Measurements from ENCODE around the gene MROH2A. TPM values are rescaled to one million over a fixed set of nuclear protein-coding genes. Genes with fewer than 3 reads are reported as not detected.

Gene MROH2A
- total and polyA plus RNA-seq, 9 of the 15 experiments (the other 6 are each of a cell fraction or from before 2014, with no cell fraction given), result 0.03 TPM; not detected in 8

DNA sequence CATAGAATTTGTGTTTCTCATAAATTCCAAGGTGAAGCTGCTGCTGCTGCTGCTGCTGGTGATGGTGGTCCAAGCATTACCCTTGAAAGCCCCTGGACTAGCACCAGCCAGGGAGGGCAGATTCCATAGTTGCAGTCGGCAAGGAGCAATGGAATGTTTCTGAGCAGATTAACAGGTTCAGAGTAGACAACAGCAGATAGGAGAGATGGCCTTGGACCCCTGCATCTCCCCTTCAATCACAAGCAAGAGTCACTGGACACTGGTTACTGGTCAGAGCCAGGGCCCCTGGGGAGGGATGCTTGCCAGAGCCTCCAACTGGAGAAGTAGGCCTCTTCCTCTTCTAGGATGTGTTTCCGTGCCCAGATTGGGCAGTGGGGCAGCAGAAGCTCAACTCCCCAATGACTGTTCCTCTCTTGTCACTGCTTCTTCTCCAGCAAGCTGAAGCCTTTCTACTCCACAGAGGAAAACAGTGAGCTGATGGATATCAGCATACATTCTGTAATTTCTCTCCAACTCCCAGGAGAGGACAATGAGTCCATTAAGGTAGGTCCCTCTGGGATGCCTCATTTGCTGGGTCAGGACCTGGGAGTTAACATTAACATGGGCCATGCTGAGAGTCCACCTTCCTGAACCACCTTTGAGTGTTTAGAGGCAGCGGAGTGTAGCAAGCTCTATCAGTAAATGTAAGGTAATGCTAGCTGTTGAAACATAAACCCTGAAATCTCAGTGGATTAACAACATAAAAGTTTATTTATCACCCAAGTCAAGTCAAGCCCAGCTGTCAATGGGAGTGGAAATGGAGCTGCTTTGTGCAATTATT lies 35.3 kb downstream of the MROH2A start:
- H3K4me3 ChIP-seq, result no peak overlapping the region
- ATAC-seq, result no peak

More for the DNA sequence above, 35.3 kb downstream of the MROH2A start:
- Histone ChIP-seq H3K4me2 (ENCODE audit: insufficient read depth, low read length) (no peak overlapping the region), H3K27me3 (ENCODE audit: control insufficient read depth in 2 of 2, insufficient read depth in 2 of 2, low read length in 2 of 2) (peaks cover 2 to 28% of the 10 kb centered on the region in 2 experiments; a peak in 3 of 5 replicates), H3K9me3 (replicated peaks; ENCODE audit: control insufficient read depth, insufficient read depth, low read depth, low read length) (no peaks in the 10 kb centered on the region), H3K9ac (ENCODE audit: insufficient read depth in 1 of 2, low read depth in 2 of 2, low read length in 2 of 2) (no peak overlapping the region), H3K27ac (ENCODE audit: extremely low read depth, low read depth, low read length) (no peak overlapping the region), H2AFZ (ENCODE audit: low read depth, low read length) (no peak overlapping the region), H3K36me3 (ENCODE audit: control insufficient read depth, insufficient read depth, low read length) (no peaks in the 10 kb centered on the region), H3K4me1 (replicated peaks in 1 of 2; ENCODE audit: control insufficient read depth in 2 of 2, insufficient read depth in 2 of 2, low read length in 2 of 2) (no peaks in the 10 kb centered on the region; a peak in 1 of 5 replicates), H3K9me1 (ENCODE audit: control insufficient read depth, insufficient read depth, low read length) (no peaks in the 10 kb centered on the region), H3K79me2 (ENCODE audit: control insufficient read depth, insufficient read depth, low read length) (no peaks in the 10 kb centered on the region), H4K20me1 (replicated peaks; ENCODE audit: control insufficient read depth, insufficient read depth, low read length) (no peaks in the 10 kb centered on the region)
- in situ Hi-C loops (cut with MboI), result no loop called here
- FAIRE-seq (no peak), DNase-seq (ENCODE audit: extremely low read depth in 1 of 4, low spot score in 3 of 4) (no peak)
- ChIA-PET POLR2A (interaction anchor here (0.6 to 0.8 kb wide), 2 partner anchors 10 to 167 kb away, joined by 3 to 4 read pairs; no protein-coding TSS in a partner anchor), CTCF (ENCODE audit: low intra/inter-chr PET ratio) (no interaction called here)
- TF ChIP-seq KAT7 (CRISPR knock-in tag; IDR thresholded peaks at IDR 0.05; ENCODE audit: borderline replicate concordance) (no peak), COPS2 (conservative IDR thresholded peaks at IDR 0.05) (no peak), SRSF3 (IDR thresholded peaks at IDR 0.05; ENCODE audit: insufficient read depth, low read length) (no peak), RHOXF2B (CRISPR knock-in tag; conservative IDR thresholded peaks at IDR 0.05) (no peak), POLR2A (conservative IDR thresholded peaks at IDR 0.05) (no peak), SOX6 (IDR thresholded peaks at IDR 0.05) (no peak), GABPB2 (CRISPR knock-in tag; conservative IDR thresholded peaks at IDR 0.05) (no peak), NR1H2 (CRISPR knock-in tag; IDR thresholded peaks at IDR 0.05) (no peak), PHF20 (IDR thresholded peaks at IDR 0.05; ENCODE audit: partially characterized antibody) (no peak), JUNB (CRISPR knock-in tag; conservative IDR thresholded peaks at IDR 0.05) (no peak), FOXK1 (CRISPR knock-in tag; IDR thresholded peaks at IDR 0.05; ENCODE audit: borderline replicate concordance) (no peak), ZNF134 (CRISPR knock-in tag; conservative IDR thresholded peaks at IDR 0.05) (no peak), RFX5 (IDR thresholded peaks at IDR 0.05; ENCODE audit: low read depth, low read length) (no peak)
- TF ChIP-seq, protein P1, sequence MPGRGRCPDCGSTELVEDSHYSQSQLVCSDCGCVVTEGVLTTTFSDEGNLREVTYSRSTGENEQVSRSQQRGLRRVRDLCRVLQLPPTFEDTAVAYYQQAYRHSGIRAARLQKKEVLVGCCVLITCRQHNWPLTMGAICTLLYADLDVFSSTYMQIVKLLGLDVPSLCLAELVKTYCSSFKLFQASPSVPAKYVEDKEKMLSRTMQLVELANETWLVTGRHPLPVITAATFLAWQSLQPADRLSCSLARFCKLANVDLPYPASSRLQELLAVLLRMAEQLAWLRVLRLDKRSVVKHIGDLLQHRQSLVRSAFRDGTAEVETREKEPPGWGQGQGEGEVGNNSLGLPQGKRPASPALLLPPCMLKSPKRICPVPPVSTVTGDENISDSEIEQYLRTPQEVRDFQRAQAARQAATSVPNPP (IDR thresholded peaks at IDR 0.05; ENCODE audit: borderline replicate concordance, insufficient read depth, insufficient read length), result no peak
- TF ChIP-seq, protein P2, sequence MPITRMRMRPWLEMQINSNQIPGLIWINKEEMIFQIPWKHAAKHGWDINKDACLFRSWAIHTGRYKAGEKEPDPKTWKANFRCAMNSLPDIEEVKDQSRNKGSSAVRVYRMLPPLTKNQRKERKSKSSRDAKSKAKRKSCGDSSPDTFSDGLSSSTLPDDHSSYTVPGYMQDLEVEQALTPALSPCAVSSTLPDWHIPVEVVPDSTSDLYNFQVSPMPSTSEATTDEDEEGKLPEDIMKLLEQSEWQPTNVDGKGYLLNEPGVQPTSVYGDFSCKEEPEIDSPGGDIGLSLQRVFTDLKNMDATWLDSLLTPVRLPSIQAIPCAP (CRISPR knock-in tag; IDR thresholded peaks at IDR 0.05; ENCODE audit: borderline replicate concordance), result no peak
- TF ChIP-seq, protein P3, sequence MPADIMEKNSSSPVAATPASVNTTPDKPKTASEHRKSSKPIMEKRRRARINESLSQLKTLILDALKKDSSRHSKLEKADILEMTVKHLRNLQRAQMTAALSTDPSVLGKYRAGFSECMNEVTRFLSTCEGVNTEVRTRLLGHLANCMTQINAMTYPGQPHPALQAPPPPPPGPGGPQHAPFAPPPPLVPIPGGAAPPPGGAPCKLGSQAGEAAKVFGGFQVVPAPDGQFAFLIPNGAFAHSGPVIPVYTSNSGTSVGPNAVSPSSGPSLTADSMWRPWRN (IDR thresholded peaks at IDR 0.05; ENCODE audit: low read depth), result no peak
- TF ChIP-seq, protein P4, sequence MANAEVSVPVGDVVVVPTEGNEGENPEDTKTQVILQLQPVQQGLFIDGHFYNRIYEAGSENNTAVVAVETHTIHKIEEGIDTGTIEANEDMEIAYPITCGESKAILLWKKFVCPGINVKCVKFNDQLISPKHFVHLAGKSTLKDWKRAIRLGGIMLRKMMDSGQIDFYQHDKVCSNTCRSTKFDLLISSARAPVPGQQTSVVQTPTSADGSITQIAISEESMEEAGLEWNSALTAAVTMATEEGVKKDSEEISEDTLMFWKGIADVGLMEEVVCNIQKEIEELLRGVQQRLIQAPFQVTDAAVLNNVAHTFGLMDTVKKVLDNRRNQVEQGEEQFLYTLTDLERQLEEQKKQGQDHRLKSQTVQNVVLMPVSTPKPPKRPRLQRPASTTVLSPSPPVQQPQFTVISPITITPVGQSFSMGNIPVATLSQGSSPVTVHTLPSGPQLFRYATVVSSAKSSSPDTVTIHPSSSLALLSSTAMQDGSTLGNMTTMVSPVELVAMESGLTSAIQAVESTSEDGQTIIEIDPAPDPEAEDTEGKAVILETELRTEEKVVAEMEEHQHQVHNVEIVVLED (CRISPR knock-in tag; IDR thresholded peaks at IDR 0.05), result no peak
- no TSS peak for BruUV-seq (replicated peaks)
- WGBS (ENCODE audit: insufficient coverage, low coverage, missing lambda C conversion rate), result 4% methylated on average over 3 of the region's 3 CpGs
- intact Hi-C loops (cut with micrococcal nuclease), result no loop called here
